Measurements from ENCODE around the gene UBE2G2.

Gene UBE2G2, protein sequence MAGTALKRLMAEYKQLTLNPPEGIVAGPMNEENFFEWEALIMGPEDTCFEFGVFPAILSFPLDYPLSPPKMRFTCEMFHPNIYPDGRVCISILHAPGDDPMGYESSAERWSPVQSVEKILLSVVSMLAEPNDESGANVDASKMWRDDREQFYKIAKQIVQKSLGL

DNA sequence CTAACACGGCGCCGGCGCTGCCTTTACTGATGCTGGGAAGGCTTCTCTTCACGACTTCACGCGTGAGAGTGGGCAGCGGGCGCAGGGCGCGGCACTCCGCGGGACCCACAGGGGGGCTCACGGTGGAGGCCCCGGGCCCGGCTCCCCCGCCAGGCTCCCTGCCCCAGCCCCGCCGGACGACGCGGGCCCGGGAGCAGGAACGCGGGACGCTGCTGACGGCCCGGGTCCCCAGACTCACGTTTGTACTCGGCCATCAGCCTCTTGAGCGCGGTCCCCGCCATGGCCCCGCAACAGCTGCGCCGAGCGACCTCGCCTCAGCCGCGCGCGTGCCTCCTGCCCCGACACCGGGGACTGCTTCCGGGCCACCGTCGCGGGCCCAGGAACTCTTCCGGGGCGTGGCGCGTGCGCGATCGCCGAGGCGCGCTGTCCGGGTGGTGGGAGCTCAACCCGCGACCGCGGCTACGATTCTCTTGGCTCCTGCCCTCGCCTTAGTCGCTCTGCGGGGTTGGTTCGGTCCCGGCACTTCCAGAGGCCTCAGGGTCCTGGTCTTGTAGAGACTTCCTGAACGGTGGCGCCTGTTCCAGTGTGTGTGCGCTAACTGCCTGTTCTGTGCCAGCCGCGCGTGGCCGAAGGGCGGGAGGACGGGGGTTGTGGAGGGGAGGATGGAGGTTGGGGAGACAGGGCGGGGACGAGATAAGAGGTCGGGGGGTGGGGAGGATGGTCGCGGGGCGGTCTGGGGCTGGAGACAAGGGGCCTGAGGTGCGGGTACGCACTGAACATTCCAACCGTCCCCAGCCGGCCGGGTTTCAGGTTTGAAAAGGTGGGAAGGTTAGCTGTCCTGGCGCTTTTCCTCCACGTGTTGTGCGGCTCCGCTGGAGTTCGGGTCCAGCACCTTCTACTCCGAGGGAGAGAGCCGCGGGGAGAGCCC lies at the start of gene UBE2G2:
Gene UBE2G2 (minus strand): TSS at position 353 of the 928 bp plus-strand sequence. CDS start 72 bp downstream, at position 281.
- peak; percentile 44 to 69 for DNase-seq

DNA sequence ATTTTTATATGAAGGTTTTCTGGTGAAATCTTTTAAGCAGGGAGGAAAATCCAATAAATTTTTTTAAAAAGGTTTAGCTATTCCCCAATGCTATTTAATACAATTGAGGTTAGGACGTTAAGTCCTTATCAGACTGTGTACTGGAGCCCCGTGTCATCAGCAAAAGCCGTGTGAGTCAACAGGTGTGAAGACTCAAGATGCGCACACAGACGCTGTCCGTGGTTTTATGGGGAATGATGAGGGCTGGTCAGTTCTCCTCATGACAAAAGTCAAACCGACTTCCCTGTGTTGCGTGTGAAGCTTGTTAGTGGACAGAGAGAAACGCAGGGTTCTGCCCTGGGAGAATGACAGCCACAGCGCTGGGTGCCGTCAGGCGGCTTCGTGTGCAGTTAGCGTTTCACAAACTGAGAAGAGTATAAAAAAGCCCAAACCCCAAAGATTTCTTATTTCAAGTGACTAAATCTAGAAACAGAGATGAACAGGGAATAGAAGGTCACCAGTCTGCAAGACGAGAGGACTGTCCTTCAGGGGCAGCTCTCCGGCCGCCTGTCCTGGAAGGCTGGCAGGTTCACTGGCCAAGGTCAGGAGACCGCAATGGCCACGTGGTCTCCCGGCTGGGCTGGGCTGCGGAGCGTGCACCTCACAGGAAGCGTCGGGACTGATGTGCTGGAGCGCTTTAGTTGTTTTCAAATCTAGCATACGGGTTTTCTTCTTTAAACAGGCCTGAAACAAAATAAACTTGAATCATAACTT lies 49.5 kb upstream of the UBE2G2 start:
- no peak for DNase-seq

- no peak for DNase-seq
Measured at GRCh38 chr21:44850208-44850800, 48.7 kb upstream of the UBE2G2 start.

GRCh38 chr21:44849616-44850130 lies 48.1 kb upstream of the UBE2G2 start:
- DNase-seq, result no peak

DNA sequence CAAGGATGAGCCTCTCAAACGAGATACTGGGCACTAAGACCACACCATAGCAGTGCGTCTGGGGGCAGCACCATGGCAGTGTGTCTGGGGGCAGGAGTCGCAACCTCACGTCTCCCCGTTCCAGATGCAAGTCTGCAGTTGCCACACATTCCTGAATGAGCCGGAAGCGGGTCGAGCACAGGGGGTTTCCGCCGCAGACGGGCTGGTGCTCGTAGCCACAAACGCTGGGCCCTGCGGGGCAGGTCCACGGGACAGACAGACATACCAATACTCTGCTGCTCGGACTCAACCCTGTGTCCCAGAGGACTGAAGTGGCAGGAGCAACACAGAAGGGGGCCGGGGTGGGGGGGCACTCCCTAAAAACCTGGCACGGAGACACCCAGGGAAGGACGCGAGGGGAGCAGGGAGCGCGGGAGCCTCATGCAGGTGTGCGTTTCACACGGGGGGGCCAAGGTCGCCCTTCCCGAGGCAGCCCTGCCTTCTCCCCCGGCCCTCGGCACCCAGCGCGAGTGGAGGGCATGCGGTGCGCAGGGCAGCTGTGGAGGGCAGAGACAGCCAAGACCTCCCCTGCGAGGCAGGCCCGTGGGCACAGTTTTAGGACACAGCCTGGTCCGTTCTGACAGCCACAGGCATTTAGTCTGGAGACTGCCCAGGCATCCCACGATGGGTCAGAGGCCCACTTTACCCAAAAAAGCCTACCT lies 47.4 kb upstream of the UBE2G2 start:
- no peak for DNase-seq

DNA sequence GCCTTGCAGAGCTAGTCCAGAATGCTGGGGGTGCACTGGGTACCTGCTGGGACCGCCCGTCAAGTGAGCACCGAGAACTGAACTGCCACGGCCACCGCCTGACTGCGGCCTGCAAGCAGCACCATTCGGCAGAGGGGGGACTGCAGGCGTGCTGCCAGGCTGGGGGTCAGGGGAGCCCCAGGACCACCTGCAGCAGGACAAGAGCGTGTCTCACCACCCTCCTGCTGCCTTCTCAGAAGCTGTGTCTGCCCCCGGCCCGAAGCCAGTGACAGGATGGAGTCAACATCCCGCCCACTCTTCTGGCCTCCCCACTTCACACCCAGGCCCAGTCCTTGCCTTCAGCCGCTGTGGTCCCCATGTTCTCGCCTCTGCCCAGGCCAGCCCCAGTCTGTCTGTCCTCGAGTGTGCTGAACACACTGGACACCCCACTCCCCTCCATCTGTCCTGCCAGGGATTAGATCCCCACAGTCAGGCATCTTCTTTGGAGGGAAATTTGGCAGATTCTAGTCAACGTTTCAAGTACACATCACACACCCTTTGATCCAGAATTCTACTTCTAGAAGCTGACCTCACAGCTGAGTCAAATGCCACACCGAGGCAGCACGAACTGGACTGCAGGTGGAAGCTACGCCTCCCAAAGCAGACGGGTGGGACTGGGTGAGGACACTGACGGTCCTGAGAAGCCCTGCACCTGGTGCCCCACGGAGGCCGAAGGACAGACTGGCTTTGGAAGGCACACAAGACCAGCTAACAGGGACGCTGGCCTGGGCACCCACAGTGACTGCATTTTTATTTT lies 45.8 kb upstream of the UBE2G2 start:
- DNase-seq, result no peak

DNA sequence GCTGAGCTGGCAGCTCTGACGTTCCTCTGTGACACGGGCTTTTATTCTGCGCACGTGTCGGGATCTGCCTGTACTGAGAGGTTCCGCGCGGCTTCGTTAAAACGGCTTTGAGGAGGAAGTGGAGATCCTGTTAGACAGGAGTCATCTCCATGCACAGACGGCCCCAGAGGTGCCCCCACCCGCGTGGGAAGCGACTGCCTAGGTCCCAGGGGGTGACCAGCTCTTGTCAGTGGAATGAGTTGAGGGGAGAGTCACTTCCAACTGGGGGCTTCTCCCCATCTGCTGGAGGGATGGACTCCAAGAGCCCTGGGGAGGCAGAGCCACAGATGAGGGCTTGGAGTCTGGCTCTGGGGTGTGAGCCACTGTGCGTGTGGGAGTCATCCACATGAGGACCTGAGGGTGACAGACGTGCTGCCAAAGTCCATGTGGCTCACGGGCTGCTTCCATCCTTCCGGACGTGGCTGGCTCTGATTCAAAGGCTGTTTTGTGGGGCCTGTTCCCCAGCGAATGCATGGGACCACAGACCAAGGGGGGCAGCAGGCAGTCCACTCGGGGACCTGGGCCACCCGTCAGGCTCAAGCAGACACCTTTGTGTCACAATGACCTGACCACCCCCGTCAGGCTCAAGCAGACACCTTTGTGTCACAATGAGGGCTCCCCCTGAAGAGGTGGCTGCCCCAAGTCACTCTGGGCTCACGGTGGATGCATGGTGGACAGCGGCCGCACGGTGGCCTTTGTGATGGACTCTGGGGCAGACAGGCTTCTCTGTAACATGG lies 45.1 kb upstream of the UBE2G2 start:
- DNase-seq, result no peak

GRCh38 chr21:44846224-44846484 lies 44.5 kb upstream of the UBE2G2 start:
- no peak for DNase-seq

DNA sequence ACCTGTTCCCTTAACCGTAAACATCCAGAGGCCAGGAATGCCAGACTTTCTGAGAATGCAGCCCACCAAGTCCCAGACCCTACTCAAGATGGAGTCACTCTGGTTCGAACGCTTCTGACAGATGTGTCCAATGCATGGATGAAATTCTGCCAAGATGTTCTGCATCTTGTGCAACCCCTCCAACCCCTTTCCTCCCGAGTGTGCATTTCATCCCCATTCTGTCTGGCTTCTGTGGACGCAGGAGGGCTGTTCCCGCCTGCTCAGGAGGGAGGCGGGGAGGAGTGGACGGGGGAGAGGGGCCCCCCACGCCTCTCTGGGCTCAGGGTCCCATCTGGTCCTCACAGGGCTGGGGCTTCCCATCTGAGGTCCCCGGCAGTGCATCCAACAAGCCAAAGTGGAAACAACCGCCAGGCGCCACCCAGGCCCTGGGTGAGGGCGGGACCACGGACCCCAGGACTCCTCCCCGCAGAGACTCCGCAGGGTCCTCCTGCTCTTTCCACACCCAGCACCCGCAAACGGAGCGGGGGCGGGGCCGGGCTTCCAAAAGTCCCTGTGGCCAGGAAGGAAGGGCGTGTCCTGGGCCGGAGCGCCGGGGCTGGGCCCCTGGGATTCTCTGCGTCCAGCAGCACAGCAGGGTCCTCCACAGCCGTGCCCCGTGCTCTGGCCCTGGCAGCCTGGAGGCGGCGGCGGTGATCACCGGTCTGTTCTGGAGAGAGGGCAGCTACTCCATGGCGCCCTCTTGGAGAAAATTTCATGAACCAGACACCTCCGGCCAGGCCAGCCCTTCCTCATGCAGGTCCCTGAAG lies 44.0 kb upstream of the UBE2G2 start:
- DNase-seq, result no peak

DNA sequence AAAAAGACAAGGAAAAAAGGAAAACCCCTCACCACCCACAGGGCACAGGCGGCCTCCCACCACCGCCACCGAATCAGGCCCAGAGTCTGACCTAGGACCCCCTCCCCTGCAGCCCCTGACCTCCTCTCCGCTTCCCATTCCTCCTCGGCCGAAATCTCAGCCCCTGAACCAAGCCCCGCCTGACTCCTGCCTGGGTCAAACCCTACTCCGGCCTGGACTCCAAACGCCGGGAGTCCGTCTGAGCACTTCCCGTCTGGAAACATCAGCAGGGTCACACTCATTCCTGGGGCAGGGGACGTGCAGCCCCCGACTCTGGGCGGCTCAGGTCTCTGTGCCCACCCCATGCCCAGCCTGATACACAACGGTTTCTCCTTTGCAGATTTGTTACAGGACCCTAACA lies 42.6 kb upstream of the UBE2G2 start:
- no peak for DNase-seq

DNA sequence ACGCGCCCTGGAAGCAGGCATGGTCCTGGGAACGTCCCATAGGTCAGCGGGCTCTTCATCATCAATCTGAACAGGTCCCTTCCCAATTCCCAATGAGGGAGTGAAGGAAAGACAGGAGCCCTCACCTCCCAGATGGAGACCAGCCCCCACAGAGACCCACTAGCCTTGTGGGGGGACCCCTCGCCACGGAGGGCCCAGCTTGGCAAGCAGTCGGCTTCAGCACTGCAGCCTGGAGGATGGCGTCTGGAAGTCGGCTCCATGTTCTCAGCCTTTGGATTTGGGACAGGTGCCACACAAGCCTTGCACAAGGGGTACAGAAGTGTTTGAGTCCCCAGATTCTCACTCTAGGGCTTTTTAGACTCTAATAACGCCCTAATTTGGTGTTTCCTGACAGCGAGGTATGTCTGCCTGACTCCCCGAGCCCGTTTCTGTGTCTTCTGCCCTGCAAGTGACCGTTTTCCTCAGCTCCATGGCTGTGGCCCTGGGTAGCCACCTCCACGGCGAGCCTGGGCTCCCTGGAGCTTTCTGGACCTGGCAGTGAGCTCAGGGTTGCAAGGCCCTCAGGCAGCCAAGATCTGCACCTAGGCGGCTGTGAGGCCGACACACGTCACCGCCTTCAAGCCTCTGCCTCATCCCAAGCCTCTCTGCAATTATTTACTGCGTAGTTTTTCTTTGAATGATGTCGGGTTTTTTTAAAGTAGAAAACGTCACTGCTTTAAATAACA lies 41.3 kb upstream of the UBE2G2 start:
- no peak for DNase-seq

GRCh38 chr21:44842087-44842486 lies 40.5 kb upstream of the UBE2G2 start:
- DNase-seq, result no peak

- no peak for DNase-seq
Measured at GRCh38 chr21:44840771-44841170, 39.2 kb upstream of the UBE2G2 start.

DNA sequence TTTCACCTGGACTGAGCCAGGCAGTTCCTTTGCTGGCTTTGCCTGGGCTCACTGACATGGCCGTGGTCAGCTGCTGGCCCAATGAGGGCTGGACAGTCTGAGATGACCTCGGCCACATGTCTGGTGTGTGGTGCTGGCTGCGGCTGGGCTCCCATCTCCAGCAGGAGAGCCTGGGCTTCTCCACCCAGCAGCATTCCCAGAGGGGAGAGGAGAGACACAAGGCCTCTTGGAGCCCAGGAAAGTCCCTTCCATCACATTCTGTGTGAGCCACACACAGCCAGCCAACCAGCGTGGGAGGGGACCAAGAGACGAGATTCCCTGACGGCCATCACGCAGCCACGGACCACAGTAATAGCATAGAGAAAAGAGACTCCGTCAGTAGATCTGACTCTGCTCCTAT lies 37.3 kb upstream of the UBE2G2 start:
- DNase-seq, result no peak

DNA sequence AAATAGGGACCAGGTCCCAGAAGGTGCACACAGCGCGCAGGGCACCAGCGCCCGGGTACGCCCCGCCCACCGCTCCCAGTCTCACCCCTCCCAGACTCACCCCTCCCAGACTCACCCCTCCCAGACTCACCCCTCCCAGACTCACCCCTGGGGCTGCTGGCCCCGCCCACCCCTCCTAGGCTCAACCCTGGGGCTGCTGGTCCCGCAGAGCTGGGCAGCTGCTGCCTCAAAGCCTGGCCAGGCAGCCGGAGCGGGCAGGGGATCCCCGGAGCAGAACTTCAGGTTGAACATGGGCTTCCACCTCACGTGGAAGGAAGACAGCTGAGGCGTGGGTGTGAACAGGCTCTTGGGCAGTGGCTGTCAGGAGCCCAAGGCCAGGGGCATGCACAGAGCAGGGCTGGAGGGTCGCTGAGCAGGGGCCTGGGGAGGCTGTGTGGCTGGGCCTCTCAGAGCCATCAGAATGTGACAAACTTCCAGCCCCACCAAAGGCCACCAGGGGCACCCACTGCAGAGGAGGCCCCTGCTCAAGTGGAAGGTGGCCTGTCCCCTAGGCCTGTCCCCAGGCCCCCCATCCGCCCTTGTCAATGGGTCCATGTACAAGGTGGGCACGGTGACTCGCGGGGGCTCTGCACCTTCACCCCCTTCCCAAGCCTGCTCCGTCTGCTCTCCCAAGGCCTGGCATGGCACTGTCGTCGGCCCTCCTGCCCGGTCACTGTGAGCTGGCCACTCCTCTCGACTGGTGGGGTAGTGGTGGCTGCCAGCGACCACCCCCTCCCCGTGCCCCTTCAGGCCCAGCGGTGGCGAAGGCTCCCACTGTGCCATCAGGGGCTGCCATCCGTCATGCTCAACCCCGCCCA lies 36.6 kb upstream of the UBE2G2 start:
- DNase-seq, result no peak

DNA sequence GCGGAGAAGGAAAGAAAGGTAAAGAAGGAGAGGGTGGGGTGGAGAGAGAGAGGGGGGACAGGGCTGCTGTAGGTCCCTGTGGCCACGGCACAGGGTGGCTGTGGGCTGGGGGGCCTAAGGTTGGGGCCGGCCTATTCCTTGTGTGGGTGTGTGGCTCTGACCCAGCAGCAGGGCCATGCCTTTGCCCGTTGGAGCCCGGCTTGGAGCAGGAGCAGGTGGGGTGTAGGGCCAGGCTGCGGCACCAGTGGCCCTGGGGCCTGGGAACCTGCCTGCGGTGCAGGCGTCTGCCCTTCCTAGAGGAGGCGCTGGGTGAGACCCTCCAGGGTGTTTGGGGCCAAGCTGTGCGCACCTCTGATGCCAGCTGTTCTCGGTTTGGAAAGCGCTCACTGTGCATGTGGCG lies 35.9 kb upstream of the UBE2G2 start:
- DNase-seq, result no peak

DNA sequence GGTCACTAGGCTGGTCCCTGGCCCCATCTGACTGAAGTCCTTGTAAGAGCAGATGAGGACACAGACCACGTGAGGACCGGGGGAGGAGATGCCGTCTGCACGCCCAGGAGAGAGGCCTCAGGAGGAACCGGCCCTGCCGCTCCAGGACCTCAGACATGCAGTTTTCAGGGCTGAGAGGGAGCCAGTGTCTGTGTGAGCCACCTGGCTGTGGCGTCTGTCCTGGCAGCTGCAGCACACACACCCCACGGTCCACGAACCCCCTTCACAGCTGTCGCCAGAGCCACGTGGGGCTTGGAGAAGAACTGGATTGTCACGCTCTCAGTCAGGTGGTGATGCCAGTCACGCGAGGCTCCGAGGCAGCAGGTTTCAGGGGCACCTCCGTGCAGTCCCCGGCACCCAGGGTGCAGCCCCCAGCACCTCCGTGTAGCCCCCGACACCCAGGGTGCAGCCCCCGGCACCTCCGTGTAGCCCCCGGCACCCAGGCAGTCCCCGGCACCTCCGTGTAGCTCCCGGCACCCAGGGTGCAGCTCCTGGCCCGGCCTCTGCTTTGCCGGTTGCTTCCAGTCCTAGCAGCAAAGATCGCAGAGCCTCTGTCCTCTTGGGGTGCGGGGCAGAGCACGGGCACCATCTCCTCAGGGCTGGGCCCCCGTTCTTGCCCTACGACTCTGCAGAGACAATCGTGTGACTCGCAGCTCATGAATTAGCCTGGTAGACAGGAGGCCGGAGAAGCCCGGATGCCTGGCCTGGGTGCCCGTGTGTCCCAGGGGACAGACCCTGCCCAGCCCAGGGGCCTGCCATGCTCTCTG lies 35.2 kb upstream of the UBE2G2 start:
- no peak for DNase-seq

- DNase-seq, result no peak
Measured at GRCh38 chr21:44836349-44836665, 34.7 kb upstream of the UBE2G2 start.

Data from NCI-H1930 (cell line).